Calu3 (cell line): ENCODE data around the gene DHRS12. TPM values are rescaled to one million over a fixed set of nuclear protein-coding genes. Genes with fewer than 3 reads are reported as not detected.

ENCODE experiments used
- BruUV-seq: library from RNA; stranded (reverse); fragments of 400-500 nt; replicated peaks from 2 replicates; lab custom pipeline; 2021; lab: Mats Ljungman, UMichigan
- CTCF ChIA-PET: fragments of 300-600 bp; sonication (Branson Sonifier 250); formaldehyde crosslinking; loops from one replicate; lab custom pipeline; 2022; ENCODE audit warnings: antibody characterized with exemption; lab: Charles Lee
- DNase-seq: peaks from one replicate; pipeline ENCODE4 v3.0.0; 2022
- H3K27ac Mint-ChIP-seq: one replicate; pipeline ENCODE4 v1.8.0; 2022; ENCODE audit warnings: mixed read lengths; ENCODE audit not compliant: unreplicated experiment
- H3K27me3 Mint-ChIP-seq: one replicate; pipeline ENCODE4 v1.8.0; 2022; ENCODE audit warnings: mixed read lengths; ENCODE audit not compliant: unreplicated experiment
- H3K36me3 Mint-ChIP-seq: one replicate; pipeline ENCODE4 v1.8.0; 2022; ENCODE audit warnings: mild to moderate bottlenecking, moderate library complexity, mixed read lengths; ENCODE audit not compliant: insufficient read depth, unreplicated experiment
- H3K4me1 Mint-ChIP-seq: one replicate; pipeline ENCODE4 v1.8.0; 2022; ENCODE audit warnings: mild to moderate bottlenecking, low read depth, mixed read lengths; ENCODE audit not compliant: unreplicated experiment
- H3K4me3 Mint-ChIP-seq: one replicate; pipeline ENCODE4 v1.8.0; 2022; ENCODE audit warnings: mild to moderate bottlenecking, low read depth, moderate library complexity, mixed read lengths; ENCODE audit not compliant: unreplicated experiment
- H3K9me3 Mint-ChIP-seq: one replicate; pipeline ENCODE4 v1.8.0; 2022; ENCODE audit warnings: low read depth, mixed read lengths; ENCODE audit not compliant: unreplicated experiment
- CTCF ChIP-seq: fragments of 200-600 bp; IDR thresholded peaks from one replicate; pipeline ENCODE4 v1.8.0; 2022; ENCODE audit warnings: antibody characterized with exemption; ENCODE audit not compliant: unreplicated experiment
- intact Hi-C: fragments of 100-400 bp; cut with micrococcal nuclease; formaldehyde crosslinking; loops from one replicate; pipeline ENCODE4 v1.10.0; 2022; ENCODE audit not compliant: unreplicated experiment
- total RNA-seq: library from RNA; stranded (reverse); gene quantifications from 2 replicates; pipeline ENCODE4 v1.2.3, GENCODE V29; 2022

Gene DHRS12
- total RNA-seq, 1 experiment from 2014 or later: 8.1 TPM

- intact Hi-C loops: no loop called here
- no TSS peak for BruUV-seq
Measured at GRCh38 chr13:51834581-51835171, 30.7 kb upstream of the DHRS12 start.

GRCh38 chr13:51833980-51834379 is 30.0 kb upstream of the DHRS12 start:
- Mint-ChIP-seq H3K27me3 (peaks cover 71% of the 10 kb centered on the region), H3K27ac (no peak overlapping the region), H3K4me1 (no peaks in the 10 kb centered on the region), H3K36me3 (no peaks in the 10 kb centered on the region), H3K4me3 (no peak overlapping the region), H3K9me3 (no peaks in the 10 kb centered on the region)
- no peak for DNase-seq
- TF ChIP-seq CTCF: no peak
- no TSS peak for BruUV-seq
- CTCF ChIA-PET: no interaction called here
- intact Hi-C loops: no loop called here

More at GRCh38 chr13:51834581-51835171, 30.7 kb upstream of the DHRS12 start:
- CTCF ChIA-PET: no interaction called here
- no peaks in the 10 kb centered on the region for H3K4me1 Mint-ChIP-seq
- no peak for DNase-seq
- peaks cover 64% of the 10 kb centered on the region for H3K27me3 Mint-ChIP-seq
- no peak for TF ChIP-seq CTCF
- H3K27ac Mint-ChIP-seq: no peak overlapping the region
- H3K4me3 Mint-ChIP-seq: no peak overlapping the region
- no peaks in the 10 kb centered on the region for H3K9me3 Mint-ChIP-seq
- no peaks in the 10 kb centered on the region for H3K36me3 Mint-ChIP-seq

- Mint-ChIP-seq H3K27me3 (peaks cover 78% of the 10 kb centered on the region), H3K36me3 (no peaks in the 10 kb centered on the region), H3K4me3 (no peak overlapping the region), H3K9me3 (no peaks in the 10 kb centered on the region), H3K4me1 (no peaks in the 10 kb centered on the region), H3K27ac (no peak overlapping the region)
- intact Hi-C loops: no loop called here
- CTCF ChIA-PET: no interaction called here
- TF ChIP-seq CTCF: no peak
- BruUV-seq: no TSS peak
- DNase-seq: no peak
Measured at GRCh38 chr13:51832471-51833152, 28.6 kb upstream of the DHRS12 start.

GRCh38 chr13:51831519-51831918 is 27.6 kb upstream of the DHRS12 start:
- no peak for DNase-seq
- Mint-ChIP-seq H3K27me3 (peaks cover 78% of the 10 kb centered on the region), H3K9me3 (no peaks in the 10 kb centered on the region), H3K4me3 (no peak overlapping the region), H3K27ac (no peak overlapping the region), H3K4me1 (no peaks in the 10 kb centered on the region), H3K36me3 (no peaks in the 10 kb centered on the region)
- intact Hi-C loops: no loop called here
- CTCF ChIA-PET: no interaction called here
- no TSS peak for BruUV-seq
- no peak for TF ChIP-seq CTCF
